ENCODE results near the gene S100A9. TPM values are rescaled to one million over a fixed set of nuclear protein-coding genes. Genes with fewer than 3 reads are reported as not detected.

Gene S100A9
- total RNA-seq, 1 donor from 2014 or later = 0.91 TPM

GRCh38 chr1:153387785-153388184 lies 30.1 kb downstream of the S100A9 start:
- Mint-ChIP-seq H3K4me1 (ENCODE audit: low read depth) (no peaks in the 10 kb centered on the region), H3K36me3 (ENCODE audit: insufficient read depth) (no peaks in the 10 kb centered on the region), H3K4me3 (ENCODE audit: low read depth) (no peak overlapping the region), H3K27me3 (peaks cover 44% of the 10 kb centered on the region), H3K9me3 (ENCODE audit: low read depth) (peaks cover 1% of the 10 kb centered on the region), H3K27ac (no peak overlapping the region)
- DNase-seq (ENCODE audit: low spot score, unreplicated experiment) = no peak
- no peak for TF ChIP-seq CTCF (IDR thresholded peaks at IDR 0.05; ENCODE audit: unreplicated experiment)

GRCh38 chr1:153389401-153389800 lies 31.7 kb downstream of the S100A9 start:
- no peak overlapping the region for H3K4me3 Mint-ChIP-seq (ENCODE audit: low read depth)
- DNase-seq (ENCODE audit: low spot score, unreplicated experiment) = no peak
- no peaks in the 10 kb centered on the region for H3K4me1 Mint-ChIP-seq (ENCODE audit: low read depth)
- H3K36me3 Mint-ChIP-seq (ENCODE audit: insufficient read depth) = no peaks in the 10 kb centered on the region
- TF ChIP-seq CTCF (IDR thresholded peaks at IDR 0.05; ENCODE audit: unreplicated experiment) = no peak
- H3K9me3 Mint-ChIP-seq (ENCODE audit: low read depth) = no peaks in the 10 kb centered on the region
- H3K27me3 Mint-ChIP-seq = peaks cover 42% of the 10 kb centered on the region
- H3K27ac Mint-ChIP-seq = no peak overlapping the region

- TF ChIP-seq CTCF (IDR thresholded peaks at IDR 0.05; ENCODE audit: unreplicated experiment) = no peak
- no peak overlapping the region for H3K27ac Mint-ChIP-seq
- H3K4me1 Mint-ChIP-seq (ENCODE audit: low read depth) = no peaks in the 10 kb centered on the region
- H3K4me3 Mint-ChIP-seq (ENCODE audit: low read depth) = no peak overlapping the region
- DNase-seq (ENCODE audit: low spot score, unreplicated experiment) = no peak
- H3K27me3 Mint-ChIP-seq = peaks cover 40% of the 10 kb centered on the region
- H3K36me3 Mint-ChIP-seq (ENCODE audit: insufficient read depth) = no peaks in the 10 kb centered on the region
- H3K9me3 Mint-ChIP-seq (ENCODE audit: low read depth) = no peaks in the 10 kb centered on the region
These were observed 32.6 kb downstream of the S100A9 start for GRCh38 chr1:153389973-153390879.

GRCh38 chr1:153390938-153391710 lies 33.5 kb downstream of the S100A9 start, which contains the start of gene S100A8:
S100A8 (minus strand) TSS chr1:153391073; CDS start chr1:153390535, 538 bp downstream.
- H3K9me3 Mint-ChIP-seq (ENCODE audit: low read depth) = no peaks in the 10 kb centered on the region
- H3K4me3 Mint-ChIP-seq (ENCODE audit: low read depth) = no peak within 1 kb of the TSS
- peaks cover 47% of the 10 kb centered on the region for H3K27me3 Mint-ChIP-seq
- no peaks in the 10 kb centered on the region for H3K36me3 Mint-ChIP-seq (ENCODE audit: insufficient read depth)
- H3K27ac Mint-ChIP-seq = no peak within 1 kb of the TSS
- no peaks in the 10 kb centered on the region for H3K4me1 Mint-ChIP-seq (ENCODE audit: low read depth)
- no peak for DNase-seq (ENCODE audit: low spot score, unreplicated experiment)
- no peak for TF ChIP-seq CTCF (IDR thresholded peaks at IDR 0.05; ENCODE audit: unreplicated experiment)

- H3K4me1 Mint-ChIP-seq (ENCODE audit: low read depth) = no peaks in the 10 kb centered on the region
- H3K9me3 Mint-ChIP-seq (ENCODE audit: low read depth) = no peaks in the 10 kb centered on the region
- no peak for TF ChIP-seq CTCF (IDR thresholded peaks at IDR 0.05; ENCODE audit: unreplicated experiment)
- H3K4me3 Mint-ChIP-seq (ENCODE audit: low read depth) = no peak overlapping the region
- H3K27ac Mint-ChIP-seq = no peak overlapping the region
- no peaks in the 10 kb centered on the region for H3K36me3 Mint-ChIP-seq (ENCODE audit: insufficient read depth)
- H3K27me3 Mint-ChIP-seq = peaks cover 45% of the 10 kb centered on the region
- DNase-seq (ENCODE audit: low spot score, unreplicated experiment) = no peak
These were observed 34.6 kb downstream of the S100A9 start for GRCh38 chr1:153392258-153392657.

Data from progenitor cell of endocrine pancreas (in vitro differentiated cells).